CD14-positive monocyte (primary cell): Measurements from ENCODE around the gene CACNA1D. TPM values are rescaled to one million over a fixed set of nuclear protein-coding genes. Genes with fewer than 3 reads are reported as not detected.

Experiments
- DNase-seq, 3 donors: peaks; one replicate each; pipeline ENCODE4 v3.0.0-alpha.2; 2011 to 2022
- H2AFZ ChIP-seq: 2 replicates; pipeline ENCODE4 v1.6.0; 2012; ENCODE audit warnings: mild to moderate bottlenecking, low read depth, low read length, inconsistent platforms; ENCODE audit not compliant: insufficient read depth, poor library complexity, severe bottlenecking
- H3K27ac ChIP-seq, 2 donors: 1 replicate in 1 of 2; 2 replicates in 1 of 2; pipeline ENCODE4 v1.5.1; 2012 to 2013; ENCODE audit warnings: low read length in 2 of 2, control low read depth in 1 of 2, inconsistent platforms in 1 of 2, low read depth in 1 of 2, mild to moderate bottlenecking in 1 of 2
- H3K27me3 ChIP-seq, 2 donors: one replicate each; pipeline versions ENCODE4 v1.6.0 to v1.6.1; 2011 to 2013; ENCODE audit warnings: low read length in 2 of 2; ENCODE audit not compliant: control insufficient read depth in 2 of 2, insufficient read depth in 2 of 2
- H3K36me3 ChIP-seq, 2 donors: replicated peaks in 1 of 2; 1 replicate in 1 of 2; 2 replicates in 1 of 2; pipeline versions ENCODE4 v1.5.1 to v1.6.1; 2012 to 2013; ENCODE audit warnings: low read length in 2 of 2, control low read depth in 1 of 2, inconsistent platforms in 1 of 2, mild to moderate bottlenecking in 1 of 2; ENCODE audit not compliant: insufficient read depth in 2 of 2, control insufficient read depth in 1 of 2
- H3K4me1 ChIP-seq, 2 donors: 1 replicate in 1 of 2; 2 replicates in 1 of 2; pipeline versions ENCODE4 v1.5.1 to v1.6.1; 2012 to 2013; ENCODE audit warnings: low read length in 2 of 2, control low read depth in 1 of 2, inconsistent platforms in 1 of 2, mild to moderate bottlenecking in 1 of 2, moderate library complexity in 1 of 2; ENCODE audit not compliant: insufficient read depth in 2 of 2, control insufficient read depth in 1 of 2
- H3K4me2 ChIP-seq: replicated peaks from 2 replicates; pipeline ENCODE3; 2012; ENCODE audit warnings: low read length, moderate library complexity, mild to moderate bottlenecking; ENCODE audit not compliant: poor library complexity, severe bottlenecking; ENCODE audit errors: extremely low read depth
- H3K4me3 ChIP-seq, 3 experiments: fragments of 200-600 bp in 1 of 3; sonication (generic) in 1 of 3; replicated peaks in 1 of 3; 1 replicate in 2 of 3; 2 replicates in 1 of 3; pipeline ENCODE4 v1.5.1; 2011 to 2013; ENCODE audit warnings: low read length in 3 of 3, mild to moderate bottlenecking in 3 of 3, control low read depth in 2 of 3, low read depth in 2 of 3, inconsistent platforms in 1 of 3, moderate library complexity in 1 of 3
- H3K79me2 ChIP-seq: 2 replicates; pipeline ENCODE4 v1.6.0; 2012; ENCODE audit warnings: mild to moderate bottlenecking, control low read depth, inconsistent platforms, low read length, moderate library complexity; ENCODE audit not compliant: insufficient read depth
- H3K9ac ChIP-seq: 2 replicates; pipeline ENCODE4 v1.6.0; 2017; ENCODE audit warnings: low read length, mild to moderate bottlenecking; ENCODE audit not compliant: insufficient read depth, poor library complexity, severe bottlenecking
- H3K9me3 ChIP-seq, 2 donors: replicated peaks in 1 of 2; 1 replicate in 1 of 2; 2 replicates in 1 of 2; pipeline versions ENCODE4 v1.5.1 to v1.6.1; 2012 to 2013; ENCODE audit warnings: low read length in 2 of 2, control low read depth in 1 of 2; ENCODE audit not compliant: control insufficient read depth in 1 of 2, insufficient read depth in 1 of 2
- H4K20me1 ChIP-seq: 2 replicates; pipeline ENCODE4 v1.6.0; 2012; ENCODE audit warnings: mild to moderate bottlenecking, low read length, control low read depth, moderate library complexity; ENCODE audit not compliant: insufficient read depth
- H3K27ac Mint-ChIP-seq, 7 donors: one replicate each; pipeline ENCODE4 v1.8.0; 2020; ENCODE audit warnings: mild to moderate bottlenecking in 7 of 7, mixed read lengths in 7 of 7, moderate library complexity in 6 of 7, inconsistent platforms in 2 of 7
- H3K27me3 Mint-ChIP-seq, 3 donors: one replicate each; pipeline ENCODE4 v1.8.0; 2021 to 2022; ENCODE audit warnings: low read depth in 3 of 3, mild to moderate bottlenecking in 3 of 3, mixed read lengths in 3 of 3, moderate library complexity in 3 of 3, inconsistent platforms in 1 of 3
- H3K36me3 Mint-ChIP-seq, 2 donors: one replicate each; pipeline ENCODE4 v1.8.0; 2020; ENCODE audit warnings: mixed read lengths in 2 of 2, inconsistent platforms in 1 of 2, mild to moderate bottlenecking in 1 of 2
- H3K4me1 Mint-ChIP-seq: one replicate; pipeline ENCODE4 v1.8.0; 2020; ENCODE audit warnings: mild to moderate bottlenecking, mixed read lengths
- H3K4me3 Mint-ChIP-seq, 2 donors: one replicate each; pipeline ENCODE4 v1.8.0; 2020; ENCODE audit warnings: mild to moderate bottlenecking in 2 of 2, mixed read lengths in 2 of 2, moderate library complexity in 1 of 2
- H3K9me3 Mint-ChIP-seq, 7 donors: one replicate each; pipeline ENCODE4 v1.8.0; 2020 to 2022; ENCODE audit warnings: mixed read lengths in 7 of 7, mild to moderate bottlenecking in 6 of 7, moderate library complexity in 6 of 7, inconsistent platforms in 2 of 7
- CTCF ChIP-seq: fragments of 200-600 bp; IDR thresholded peaks from one replicate; pipeline ENCODE4 v1.8.0; 2022; ENCODE audit warnings: antibody characterized with exemption, mild to moderate bottlenecking
- WGBS: methylation state at CpG from one replicate; pipeline ENCODE4 v1.1.5; 2013; ENCODE audit warnings: missing lambda C conversion rate; ENCODE audit not compliant: insufficient coverage; 5-methylcytosine and 5-hydroxymethylcytosine counted together
- intact Hi-C, 2 donors: fragments of 100-400 bp; cut with micrococcal nuclease; formaldehyde crosslinking; loops; one replicate each; pipeline versions ENCODE4 v1.15.0 to v1.15.1; 2023
- polyA plus RNA-seq, 3 donors: library from polyadenylated mRNA; depleted of rRNA in 1 of 3; unstranded in 2 of 3; stranded (reverse) in 1 of 3; fragments of 300-500 nt in 2 of 3; fragments of >200 nt in 1 of 3; fragmentation: Illumina TruSeq in 2 of 3; gene quantifications; 1 replicate in 2 of 3; 2 replicates in 1 of 3; pipeline ENCODE4 v1.2.3, GENCODE V29; 2012 to 2021

The CACNA1D gene
- polyA plus RNA-seq, 3 donors: 0.29 to 1.2 (median 0.98) TPM

- intact Hi-C loops: no loop called here
- H3K4me2 ChIP-seq: no peak overlapping the region
- WGBS: no CpG with 5 or more reads among the region's 4 CpGs
- H3K36me3 Mint-ChIP-seq: no peaks in the 10 kb centered on the region
- H3K36me3 ChIP-seq: no peaks in the 10 kb centered on the region
- H4K20me1 ChIP-seq: no peaks in the 10 kb centered on the region
- TF ChIP-seq CTCF: no peak
- H3K4me3 Mint-ChIP-seq: no peak overlapping the region
- no peak overlapping the region for H3K4me3 ChIP-seq
- H3K4me1 ChIP-seq: no peaks in the 10 kb centered on the region
- no peak overlapping the region for H3K27ac ChIP-seq
- H3K27ac Mint-ChIP-seq: no peak overlapping the region
- H3K27me3 ChIP-seq: peaks cover 0 to 8% of the 10 kb centered on the region in 2 donors
- no peaks in the 10 kb centered on the region for H3K79me2 ChIP-seq
- H3K9me3 Mint-ChIP-seq: peaks cover 0 to 1% (median 0%) of the 10 kb centered on the region in 7 donors
- no peaks in the 10 kb centered on the region for H3K4me1 Mint-ChIP-seq
- H3K9ac ChIP-seq: no peak overlapping the region
- H3K9me3 ChIP-seq: no peaks in the 10 kb centered on the region
- H2AFZ ChIP-seq: no peak overlapping the region
- H3K27me3 Mint-ChIP-seq: peaks cover 8 to 21% (median 16%) of the 10 kb centered on the region in 3 donors
- no peak for DNase-seq
These were observed 320.7 kb downstream of the CACNA1D start for GRCh38 chr3:53815067-53815466.

- Histone ChIP-seq H3K4me2 (no peak overlapping the region), H3K9ac (no peak overlapping the region), H2AFZ (no peak overlapping the region), H4K20me1 (no peaks in the 10 kb centered on the region), H3K79me2 (no peaks in the 10 kb centered on the region), H3K4me1 (no peaks in the 10 kb centered on the region), H3K27me3 (peaks cover 0 to 8% of the 10 kb centered on the region in 2 donors), H3K27ac (no peak overlapping the region), H3K4me3 (no peak overlapping the region), H3K9me3 (no peaks in the 10 kb centered on the region), H3K36me3 (no peaks in the 10 kb centered on the region)
- no peak for DNase-seq
- intact Hi-C loops: no loop called here
- Mint-ChIP-seq H3K27me3 (peaks cover 6 to 21% (median 16%) of the 10 kb centered on the region in 3 donors), H3K4me3 (no peak overlapping the region), H3K9me3 (peaks cover 0 to 1% (median 0%) of the 10 kb centered on the region in 7 donors), H3K4me1 (no peaks in the 10 kb centered on the region), H3K36me3 (no peaks in the 10 kb centered on the region), H3K27ac (no peak overlapping the region)
- WGBS: 83% methylated on average over 4 of the region's 7 CpGs
- TF ChIP-seq CTCF: no peak
These were observed 321.2 kb downstream of the CACNA1D start for GRCh38 chr3:53815651-53816050.
